Stimulated activated CD8-positive, alpha-beta memory T cell treated with anti-CD3 and anti-CD28 coated beads, Interleukin-2, amount 100 ng/mL, for 48 hours (primary cell): ENCODE measurements around the gene CFTR.

Source experiments
- DNase-seq, 2 donors: peaks; one replicate each; pipeline ENCODE4 v3.0.0-alpha.2; 2020; ENCODE audit warnings: low read depth in 2 of 2

Gene CFTR

GRCh38 chr7:117648203-117648866 lies 168.5 kb downstream of the CFTR start:
- DNase-seq = no peak

DNA sequence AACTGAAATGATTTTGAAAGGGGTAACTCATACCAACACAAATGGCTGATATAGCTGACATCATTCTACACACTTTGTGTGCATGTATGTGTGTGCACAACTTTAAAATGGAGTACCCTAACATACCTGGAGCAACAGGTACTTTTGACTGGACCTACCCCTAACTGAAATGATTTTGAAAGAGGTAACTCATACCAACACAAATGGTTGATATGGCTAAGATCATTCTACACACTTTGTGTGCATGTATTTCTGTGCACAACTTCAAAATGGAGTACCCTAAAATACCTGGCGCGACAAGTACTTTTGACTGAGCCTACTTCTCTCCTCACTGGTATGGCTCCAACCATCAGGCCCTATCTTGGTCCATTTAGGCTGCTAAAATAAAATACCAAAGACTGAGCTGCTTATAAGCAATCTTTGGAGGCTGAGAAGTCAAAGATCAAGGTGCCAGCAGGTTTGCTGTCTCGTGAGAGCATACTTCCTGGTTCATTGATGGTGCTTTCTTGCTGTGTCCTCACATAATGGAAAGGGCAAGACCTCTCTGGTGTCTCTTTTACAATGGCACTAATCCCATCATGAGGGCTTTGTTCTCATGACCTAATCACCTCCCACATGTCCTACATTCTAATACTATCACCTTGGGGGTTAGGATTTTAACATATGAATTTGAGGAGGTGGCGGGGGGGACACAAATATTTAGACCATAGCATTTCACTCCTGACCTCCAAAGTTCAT lies 173.3 kb downstream of the CFTR start:
- DNase-seq = no peak

DNA sequence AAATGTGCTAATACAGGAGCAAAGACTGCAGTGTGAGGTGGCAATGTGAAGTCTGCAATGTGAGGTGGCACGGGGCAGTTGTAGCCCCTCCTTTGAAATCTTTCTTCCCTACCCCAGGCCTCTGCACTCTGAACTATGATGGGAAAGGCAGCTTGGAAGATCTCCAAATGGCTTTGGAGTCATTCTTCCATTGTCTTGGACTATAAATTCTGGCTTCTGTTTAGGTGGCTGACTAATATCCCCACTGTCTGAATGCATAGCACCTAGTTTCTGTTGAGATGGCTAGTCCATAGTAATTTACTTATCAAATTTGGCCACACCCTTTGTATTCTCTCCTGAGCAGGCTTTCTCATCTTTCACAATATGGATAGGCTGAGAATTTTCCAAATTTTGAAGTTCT lies 175.0 kb downstream of the CFTR start:
- DNase-seq = no peak

GRCh38 chr7:117656806-117657205 lies 177.0 kb downstream of the CFTR start:
- no peak for DNase-seq

- no peak for DNase-seq
These were observed 179.7 kb downstream of the CFTR start for GRCh38 chr7:117659531-117660011.

- no peak for DNase-seq
These were observed 181.5 kb downstream of the CFTR start for GRCh38 chr7:117661328-117661727.

DNA sequence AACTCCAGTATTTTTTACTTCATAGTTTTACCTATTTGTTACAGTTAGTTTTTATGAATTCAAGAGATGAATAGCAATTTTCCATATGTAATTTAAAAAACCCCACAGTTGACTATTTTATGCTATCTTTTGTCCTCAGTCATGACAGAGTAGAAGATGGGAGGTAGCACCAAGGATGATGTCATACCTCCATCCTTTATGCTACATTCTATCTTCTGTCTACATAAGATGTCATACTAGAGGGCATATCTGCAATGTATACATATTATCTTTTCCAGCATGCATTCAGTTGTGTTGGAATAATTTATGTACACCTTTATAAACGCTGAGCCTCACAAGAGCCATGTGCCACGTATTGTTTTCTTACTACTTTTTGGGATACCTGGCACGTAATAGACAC lies 184.2 kb downstream of the CFTR start:
- DNase-seq = no peak

GRCh38 chr7:117665368-117665767 lies 185.5 kb downstream of the CFTR start:
- DNase-seq = no peak

- DNase-seq = no peak
These were observed 186.2 kb downstream of the CFTR start for GRCh38 chr7:117666031-117666430.

DNA sequence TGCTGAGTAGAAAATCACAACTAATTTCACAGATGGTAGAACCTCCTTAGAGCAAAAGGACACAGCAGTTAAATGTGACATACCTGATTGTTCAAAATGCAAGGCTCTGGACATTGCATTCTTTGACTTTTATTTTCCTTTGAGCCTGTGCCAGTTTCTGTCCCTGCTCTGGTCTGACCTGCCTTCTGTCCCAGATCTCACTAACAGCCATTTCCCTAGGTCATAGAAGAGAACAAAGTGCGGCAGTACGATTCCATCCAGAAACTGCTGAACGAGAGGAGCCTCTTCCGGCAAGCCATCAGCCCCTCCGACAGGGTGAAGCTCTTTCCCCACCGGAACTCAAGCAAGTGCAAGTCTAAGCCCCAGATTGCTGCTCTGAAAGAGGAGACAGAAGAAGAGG lies 186.9 kb downstream of the CFTR start:
- DNase-seq = no peak

- DNase-seq = no peak
These were observed 187.6 kb downstream of the CFTR start for GRCh38 chr7:117667456-117667855.

GRCh38 chr7:117669818-117670217 lies 190.0 kb downstream of the CFTR start:
- no peak for DNase-seq

DNA sequence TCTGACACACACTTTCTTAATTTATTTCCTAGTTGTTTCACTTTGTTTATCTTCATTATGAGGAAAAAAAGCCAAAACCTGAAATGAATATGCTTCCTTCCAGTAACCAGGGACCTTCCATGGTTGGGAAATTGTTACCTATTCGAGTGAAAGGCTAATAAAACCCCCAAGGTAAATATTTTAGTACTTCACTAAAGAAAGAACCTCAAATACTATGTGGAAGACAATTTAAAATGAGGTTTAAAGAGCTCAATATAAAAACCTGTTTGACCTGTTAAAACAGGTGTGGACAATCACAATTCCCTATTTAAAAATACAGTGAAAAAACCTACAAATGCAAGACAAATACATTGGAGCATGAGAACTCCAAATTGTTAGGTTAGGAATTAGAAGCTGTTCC lies 192.6 kb downstream of the CFTR start:
- no peak for DNase-seq

DNA sequence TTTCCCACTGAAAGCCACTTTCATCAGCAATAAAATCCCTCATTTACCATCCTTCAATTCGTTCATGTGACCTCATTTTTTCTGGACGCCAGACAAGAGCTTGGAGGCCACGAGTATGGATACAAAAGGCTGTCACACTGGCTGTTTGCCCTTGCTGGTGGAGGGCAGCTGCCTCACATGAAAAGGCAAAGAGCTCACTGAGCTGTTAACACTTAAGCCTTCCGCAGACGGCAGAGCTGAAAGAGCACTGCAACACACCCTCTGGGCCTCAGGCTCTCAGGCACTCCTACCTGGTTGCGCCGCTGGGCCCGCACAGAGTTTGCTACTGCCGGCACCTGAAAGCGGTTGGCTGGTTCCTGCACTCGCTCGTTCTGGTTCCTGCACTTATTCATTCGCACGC lies 193.5 kb downstream of the CFTR start:
- DNase-seq = no peak

GRCh38 chr7:117673839-117674238 lies 194.0 kb downstream of the CFTR start:
- DNase-seq = no peak

DNA sequence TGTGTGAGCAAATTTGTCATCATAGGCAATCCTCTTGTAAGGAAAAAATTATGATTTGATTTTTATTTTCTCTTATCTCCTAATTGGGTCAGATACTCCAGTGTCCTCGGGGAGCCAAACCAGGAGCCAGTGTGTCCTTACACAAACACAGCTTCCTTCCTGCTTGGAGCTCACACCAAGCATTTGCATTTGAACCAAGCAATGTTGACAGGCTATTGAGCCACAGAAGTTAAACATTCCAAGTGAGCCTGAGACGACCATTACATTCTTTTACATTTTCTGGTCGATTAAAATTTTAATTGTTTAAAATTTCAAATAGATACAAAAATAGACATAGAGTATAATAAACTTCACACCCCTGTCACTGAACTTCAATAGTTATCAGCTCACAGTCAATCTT lies 194.8 kb downstream of the CFTR start:
- no peak for DNase-seq

DNA sequence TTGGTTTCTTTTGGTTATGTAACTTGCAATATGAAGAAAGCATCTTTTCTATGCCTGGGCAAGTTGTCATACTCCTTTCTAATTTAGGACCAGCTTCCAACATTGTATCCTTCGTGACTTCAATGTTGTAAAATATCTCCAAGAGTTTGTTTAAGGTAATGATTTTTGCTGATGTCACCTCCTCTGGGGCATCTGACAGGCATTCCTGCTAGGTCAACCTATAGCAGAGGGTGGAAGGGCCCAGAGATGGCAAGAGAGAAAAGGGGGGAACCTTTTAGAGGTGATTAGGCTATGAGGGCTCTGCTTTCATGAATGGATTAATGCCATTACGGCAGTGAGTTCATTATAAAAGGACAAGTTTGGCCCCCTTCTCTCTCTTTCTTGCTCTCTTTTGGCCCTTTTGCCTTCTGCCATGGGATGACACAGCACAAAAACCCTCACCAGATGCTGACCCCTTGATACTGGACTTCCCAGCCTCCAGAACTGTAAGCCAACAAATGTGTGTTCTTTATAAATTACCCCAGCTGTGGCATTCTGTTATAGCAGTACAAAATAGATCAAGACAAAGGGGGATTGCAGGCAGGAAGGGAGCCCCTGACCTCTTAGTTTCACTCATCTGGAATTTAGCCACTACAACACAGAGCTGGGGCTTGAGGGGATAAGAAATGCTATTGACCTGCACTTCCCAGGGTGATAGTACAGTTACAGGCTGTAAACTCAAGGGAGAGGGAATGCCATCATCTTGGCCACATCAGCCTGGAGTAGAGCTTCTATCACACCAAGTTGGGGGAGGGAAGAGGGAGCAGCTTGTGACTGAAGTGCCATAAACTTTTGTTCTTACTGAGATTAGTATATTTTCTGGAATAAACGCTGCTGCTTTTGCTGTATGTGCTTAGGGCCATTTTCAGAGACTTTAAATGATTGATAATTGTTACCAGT lies 195.9 kb downstream of the CFTR start:
- no peak for DNase-seq

DNA sequence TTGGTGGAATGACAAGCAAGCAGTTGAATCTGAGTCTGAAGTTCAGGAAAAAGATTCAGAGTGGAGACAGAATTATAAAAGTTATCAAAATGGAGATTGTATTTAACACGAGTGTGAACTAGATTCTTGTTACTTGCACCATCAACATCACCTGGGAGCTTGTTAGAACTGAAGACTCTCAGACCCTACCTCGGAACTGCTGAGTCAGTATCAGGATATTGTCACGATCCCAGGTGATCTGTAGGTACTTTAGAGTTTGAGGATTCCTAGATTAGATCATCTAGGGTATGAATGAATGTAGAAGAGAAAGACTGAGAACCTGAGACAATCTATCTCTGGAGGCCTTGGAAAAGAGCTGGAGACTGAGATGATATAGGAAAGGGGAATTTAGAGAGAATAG lies 199.3 kb downstream of the CFTR start:
- DNase-seq = no peak

- no peak for DNase-seq
These were observed 203.0 kb downstream of the CFTR start for GRCh38 chr7:117682681-117683385.

- DNase-seq = no peak
These were observed 203.8 kb downstream of the CFTR start for GRCh38 chr7:117683430-117684175.

GRCh38 chr7:117685795-117686194 lies 206.0 kb downstream of the CFTR start:
- no peak for DNase-seq
